Activated CD8-positive, alpha-beta memory T cell treated with anti-CD3 and anti-CD28 coated beads for 48 hours (primary cell): ENCODE data around the gene TMEM108.

Source experiments
- DNase-seq, 3 experiments: peaks; one replicate each; pipeline ENCODE4 v3.0.0-alpha.2; 2020; ENCODE audit warnings: low read depth in 2 of 3, low spot score in 2 of 3

The TMEM108 gene

GRCh38 chr3:133412183-133413132 is 374.3 kb downstream of the TMEM108 start:
- DNase-seq, result no peak

GRCh38 chr3:133413161-133414020 is 375.2 kb downstream of the TMEM108 start:
- DNase-seq, result no peak

- DNase-seq, result no peak
Observed at GRCh38 chr3:133414021-133414392, 375.8 kb downstream of the TMEM108 start.

GRCh38 chr3:133418361-133418760 is 380.2 kb downstream of the TMEM108 start:
- DNase-seq, result no peak

GRCh38 chr3:133419151-133419909 is 381.1 kb downstream of the TMEM108 start:
- no peak for DNase-seq

GRCh38 chr3:133424937-133425869 is 387.0 kb downstream of the TMEM108 start:
- DNase-seq, result no peak

- DNase-seq, result no peak
Observed at GRCh38 chr3:133425898-133426297, 387.7 kb downstream of the TMEM108 start.

GRCh38 chr3:133426721-133427120 is 388.5 kb downstream of the TMEM108 start:
- DNase-seq, result no peak

- DNase-seq, result no peak
Observed at GRCh38 chr3:133428552-133428951, 390.4 kb downstream of the TMEM108 start.

GRCh38 chr3:133429063-133429462 is 390.9 kb downstream of the TMEM108 start:
- DNase-seq, result no peak

- DNase-seq, result no peak
Observed at GRCh38 chr3:133439563-133439962, 401.4 kb downstream of the TMEM108 start.

- DNase-seq, result no peak
Observed at GRCh38 chr3:133440652-133441051, 402.5 kb downstream of the TMEM108 start.

GRCh38 chr3:133441867-133442270 is 403.7 kb downstream of the TMEM108 start:
- no peak for DNase-seq

- no peak for DNase-seq
Observed at GRCh38 chr3:133442518-133442917, 404.3 kb downstream of the TMEM108 start.

- DNase-seq, result no peak
Observed at GRCh38 chr3:133443649-133444422, 405.6 kb downstream of the TMEM108 start.

GRCh38 chr3:133444423-133444774 is 406.2 kb downstream of the TMEM108 start:
- no peak for DNase-seq

GRCh38 chr3:133445108-133445507 is 406.9 kb downstream of the TMEM108 start:
- DNase-seq, result no peak
